ENCODE results near the gene SPIN2B. TPM values are rescaled to one million over a fixed set of nuclear protein-coding genes. Genes with fewer than 3 reads are reported as not detected.
"Not testable (repeated sequence)": the region's sequence is repeated elsewhere in the genome, so short reads cannot be mapped to it uniquely, and the experiment has no call there.

The SPIN2B gene
- total RNA-seq, 1 donor, result 7.8 TPM

- H3K4me3 ChIP-seq (ENCODE audit: low read depth, low read length), result no peak overlapping the region
- TF ChIP-seq CTCF (IDR thresholded peaks at IDR 0.05; ENCODE audit: insufficient read depth, low read depth, low read length), result no peak
- DNase-seq (ENCODE audit: low read depth), result no peak
Observed at GRCh38 chrX:57135287-57135686, 13.9 kb upstream of the SPIN2B start.

- DNase-seq (ENCODE audit: low read depth), result no peak
- no peak for TF ChIP-seq CTCF (IDR thresholded peaks at IDR 0.05; ENCODE audit: insufficient read depth, low read depth, low read length)
- no peak overlapping the region for H3K4me3 ChIP-seq (ENCODE audit: low read depth, low read length)
Observed at GRCh38 chrX:57134702-57135101, 13.4 kb upstream of the SPIN2B start.

DNA sequence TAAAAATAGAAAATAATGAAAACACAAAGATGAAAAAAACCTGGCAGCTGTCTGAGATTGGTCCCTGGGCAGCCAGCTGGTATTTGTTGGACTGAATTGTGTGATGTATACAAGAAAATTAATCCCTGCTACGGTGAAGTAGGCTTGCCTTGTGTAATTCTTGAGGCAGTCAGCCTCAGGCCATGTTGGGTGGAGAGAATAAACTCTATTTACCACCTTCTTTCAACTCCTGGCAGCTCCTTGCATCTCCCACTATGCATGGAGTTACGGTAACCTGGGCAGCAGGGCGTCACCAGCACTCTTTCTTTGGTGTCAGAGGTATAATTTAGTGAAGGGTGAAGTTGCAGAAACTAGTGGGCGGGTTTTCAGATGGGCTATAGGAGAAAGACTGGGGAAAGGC is 12.4 kb upstream of the SPIN2B start:
- no peak for DNase-seq (ENCODE audit: low read depth)
- no peak for TF ChIP-seq CTCF (IDR thresholded peaks at IDR 0.05; ENCODE audit: insufficient read depth, low read depth, low read length)
- H3K4me3 ChIP-seq (ENCODE audit: low read depth, low read length), result no peak overlapping the region

DNA sequence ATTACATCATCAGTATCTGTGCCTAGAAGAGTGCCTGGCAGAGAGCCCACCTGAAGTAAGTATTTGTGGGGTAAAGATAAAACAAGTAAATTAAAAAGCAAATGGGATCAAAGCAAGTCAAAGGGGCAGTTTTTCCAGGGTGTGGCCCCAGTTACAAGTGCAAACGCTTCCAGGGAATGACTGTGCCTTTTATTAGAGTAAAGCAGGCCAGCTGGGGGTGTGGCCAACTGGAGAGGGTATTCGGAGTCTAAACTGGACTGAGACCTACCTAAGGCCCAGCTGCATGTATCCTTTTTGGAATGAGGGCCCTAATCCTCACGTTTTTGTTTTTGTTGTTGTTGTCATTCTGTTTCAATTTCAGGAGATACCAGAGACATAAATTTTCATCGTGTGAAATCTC is 11.9 kb upstream of the SPIN2B start:
- not testable (repeated sequence) for DNase-seq (ENCODE audit: low read depth); H3K4me3 ChIP-seq (ENCODE audit: low read depth, low read length)

- no peak for TF ChIP-seq CTCF (IDR thresholded peaks at IDR 0.05; ENCODE audit: insufficient read depth, low read depth, low read length)
- H3K4me3 ChIP-seq (ENCODE audit: low read depth, low read length), result no peak overlapping the region
- DNase-seq (ENCODE audit: low read depth), result no peak
Observed at GRCh38 chrX:57132046-57132445, 10.7 kb upstream of the SPIN2B start.

- H3K4me3 ChIP-seq (ENCODE audit: low read depth, low read length), result peak overlapping the region; percentile 73
- TF ChIP-seq CTCF (IDR thresholded peaks at IDR 0.05; ENCODE audit: insufficient read depth, low read depth, low read length), result no peak
- no peak for DNase-seq (ENCODE audit: low read depth)
Observed at GRCh38 chrX:57121816-57122215, 468 bp upstream of the SPIN2B start.

DNA sequence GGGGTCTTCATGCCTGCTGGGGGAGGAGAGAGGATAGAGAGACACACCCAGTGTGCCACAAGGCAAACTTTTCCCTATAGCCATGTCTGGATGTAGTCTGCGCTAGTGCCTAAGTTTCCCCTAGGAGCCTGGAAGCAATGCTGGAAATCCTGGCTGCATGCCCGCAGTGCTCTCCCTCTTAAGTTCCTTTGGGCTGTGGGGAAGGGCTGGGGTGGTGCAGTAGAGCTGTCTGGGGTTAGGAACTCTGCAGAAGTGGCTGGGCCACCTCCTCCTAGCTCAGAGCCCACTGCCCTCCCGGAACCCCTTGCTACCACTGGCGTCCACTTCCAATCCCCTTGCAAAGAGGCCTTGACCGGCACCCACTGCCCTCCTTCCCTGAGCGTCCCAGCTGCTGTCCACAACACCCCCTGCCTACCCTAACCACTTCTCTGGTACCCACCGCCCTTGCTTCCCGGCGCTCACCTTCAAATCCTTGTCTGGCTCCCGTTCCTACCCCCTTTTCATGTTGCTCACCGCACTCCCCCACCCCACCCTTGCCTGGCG is 658 bp downstream of the SPIN2B start:
- DNase-seq (ENCODE audit: low read depth), result not testable (repeated sequence)
- peak overlapping the region; percentile 73 for H3K4me3 ChIP-seq (ENCODE audit: low read depth, low read length)

DNA sequence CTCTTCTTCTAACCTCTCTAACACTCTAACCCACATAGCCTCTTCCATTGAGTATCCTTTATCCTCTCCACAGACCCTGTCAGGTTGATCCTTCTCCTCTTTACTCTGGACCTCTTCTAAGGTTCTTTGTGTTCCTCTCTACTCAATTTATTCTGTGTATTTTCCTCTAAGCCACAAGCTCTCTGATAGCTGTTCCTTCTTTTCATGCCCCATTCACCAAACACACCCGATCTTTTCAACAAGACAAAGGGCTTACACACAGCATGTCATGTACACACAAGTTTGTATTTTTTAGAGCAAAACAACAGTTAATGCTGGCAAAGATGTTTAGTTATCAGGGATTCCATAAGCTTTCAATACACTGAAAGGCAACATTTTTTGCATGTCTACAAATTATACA is 1.9 kb downstream of the SPIN2B start:
- H3K4me3 ChIP-seq (ENCODE audit: low read depth, low read length), result no peak overlapping the region
- TF ChIP-seq CTCF (IDR thresholded peaks at IDR 0.05; ENCODE audit: insufficient read depth, low read depth, low read length), result no peak
- no peak for DNase-seq (ENCODE audit: low read depth)

- H3K4me3 ChIP-seq (ENCODE audit: low read depth, low read length); DNase-seq (ENCODE audit: low read depth): not testable (repeated sequence)
Observed at GRCh38 chrX:57117566-57117965, 3.8 kb downstream of the SPIN2B start.
